H1 (cell line): ENCODE measurements around the gene RDH5. TPM values are rescaled to one million over a fixed set of nuclear protein-coding genes. Genes with fewer than 3 reads are reported as not detected.
A peak's percentile ranks its signal among the peaks of the same experiment; 100 is the strongest.

Experiments
- BRCA1 ChIP-seq: IDR thresholded peaks from 2 replicates; pipeline ENCODE4 v1.6.1; 2012; ENCODE audit warnings: low read depth, low read length, improper control_type of control experiment
- KDM4A ChIP-seq: IDR thresholded peaks from one replicate; pipeline ENCODE4 v1.7.1; 2012; ENCODE audit warnings: low read depth, mild to moderate bottlenecking, moderate library complexity, low read length, inconsistent platforms; ENCODE audit not compliant: severe bottlenecking
- polyA plus RNA-seq, 7 experiments: library from polyadenylated mRNA; depleted of rRNA in 3 of 7; stranded (reverse) in 5 of 7; unstranded in 2 of 7; fragments of >200 nt in 5 of 7; fragments of 200-250 nt in 2 of 7; gene quantifications; 1 replicate in 5 of 7; 2 replicates in 1 of 7; 4 replicates in 1 of 7; pipeline versions ENCODE4 v1.2.1 to v1.2.3, GENCODE V29; 2011 to 2013; ENCODE audit warnings: missing spikeins in 2 of 7, mixed read lengths in 2 of 7
- total RNA-seq: library from RNA; stranded (reverse); fragmentation: NEBNext Ultra II Directional; extraction: Animal tissue kit (Norgen Biotek cat#: 25700); gene quantifications from 2 replicates; pipeline ENCODE4 v1.2.1, GENCODE V29; 2021

Gene RDH5
- total and polyA plus RNA-seq, 2 of the 8 experiments (the other 6 are each of a cell fraction or from before 2014, with no cell fraction given), result 4.2 to 6.0 TPM

GRCh38 chr12:55716582-55716957 is 3.6 kb upstream of the RDH5 start (continued):
- TF ChIP-seq BRCA1 (no peak), KDM4A (peak; percentile 38)
